SU-DHL-6 (cell line): ENCODE data around the gene RARA.

Experiments used
- H2AFZ ChIP-seq: fragments of 200-600 bp; sonication (generic); 2 replicates; pipeline ENCODE4 v1.6.1; 2014; ENCODE audit warnings: low read depth, mild to moderate bottlenecking, moderate library complexity, mixed read lengths, antibody characterized with exemption, low read length; ENCODE audit not compliant: severe bottlenecking
- H3F3A ChIP-seq: fragments of 200-600 bp; shearing (Covaris generic); 2 replicates; pipeline ENCODE4 v1.6.0; 2016; ENCODE audit warnings: antibody characterized with exemption, mild to moderate bottlenecking; ENCODE audit not compliant: insufficient read depth
- H3K27ac ChIP-seq: fragments of 200-600 bp; sonication (generic); 2 replicates; pipeline ENCODE4 v1.5.1; 2016; ENCODE audit warnings: low read depth, mild to moderate bottlenecking, low read length, moderate library complexity, mixed read lengths
- H3K27me3 ChIP-seq: fragments of 200-600 bp; sonication (generic), shearing (Covaris generic); 2 replicates; pipeline ENCODE4 v1.6.0; 2014; ENCODE audit warnings: mild to moderate bottlenecking, low read length
- H3K36me3 ChIP-seq: fragments of 200-600 bp; sonication (generic); 2 replicates; pipeline ENCODE4 v1.6.1; 2014; ENCODE audit warnings: mild to moderate bottlenecking, low read length, mixed read lengths
- H3K4me2 ChIP-seq: fragments of 300-600, 200-600 bp; shearing (Covaris generic), sonication (generic); 2 replicates; pipeline ENCODE4 v1.6.0; 2014; ENCODE audit warnings: low read length, low read depth, mild to moderate bottlenecking; ENCODE audit not compliant: poor library complexity, severe bottlenecking
- H3K4me3 ChIP-seq: fragments of 200-600 bp; sonication (generic); 2 replicates; pipeline ENCODE4 v1.5.1; 2014; ENCODE audit warnings: antibody characterized with exemption, low read length, mild to moderate bottlenecking, mixed read lengths; ENCODE audit not compliant: insufficient read depth, poor library complexity, severe bottlenecking
- H3K79me2 ChIP-seq: fragments of 200-600 bp; sonication (generic); 2 replicates; pipeline ENCODE4 v1.6.1; 2014; ENCODE audit warnings: mild to moderate bottlenecking, low read length, moderate library complexity; ENCODE audit not compliant: insufficient read depth
- H3K9ac ChIP-seq: fragments of 200-600 bp; sonication (generic); 2 replicates; pipeline ENCODE4 v1.7.0; 2014; ENCODE audit warnings: mild to moderate bottlenecking, low read length
- H3K9me2 ChIP-seq: fragments of 200-600 bp; sonication (generic); replicated peaks from 2 replicates; pipeline ENCODE4 v1.6.1; 2014; ENCODE audit warnings: low read length; ENCODE audit not compliant: insufficient read depth
- H3K9me3 ChIP-seq: fragments of 200-600 bp; sonication (generic); 2 replicates; pipeline ENCODE4 v1.6.1; 2014; ENCODE audit warnings: low read length, mixed read lengths; ENCODE audit not compliant: insufficient read depth
- H4K20me1 ChIP-seq: fragments of 200-600 bp; sonication (generic); 2 replicates; pipeline ENCODE4 v1.6.1; 2014; ENCODE audit warnings: low read depth, mild to moderate bottlenecking, antibody characterized with exemption, low read length, moderate library complexity, mixed read lengths
- CTCF ChIP-seq: fragments of 200-600 bp; sonication (generic); IDR thresholded peaks from one replicate; pipeline ENCODE4 v1.5.1; 2017; ENCODE audit warnings: antibody characterized with exemption, mild to moderate bottlenecking, low read length, moderate library complexity; ENCODE audit not compliant: insufficient read depth, poor library complexity, severe bottlenecking
- EZH2phosphoT487 ChIP-seq: fragments of 200-600 bp; sonication (generic), shearing (Covaris generic); conservative IDR thresholded peaks from 2 replicates; pipeline ENCODE4 v1.6.1; 2018; ENCODE audit warnings: mild to moderate bottlenecking, antibody characterized with exemption, low read length, moderate library complexity, mixed read lengths

The RARA gene

GRCh38 chr17:40325156-40326013 lies 16.4 kb downstream of the RARA start:
- H3K27me3 ChIP-seq: no peaks in the 10 kb centered on the region
- peaks cover 50% of the 10 kb centered on the region for H3K79me2 ChIP-seq
- H3K9me2 ChIP-seq: no peaks in the 10 kb centered on the region
- no peak overlapping the region for H3K4me3 ChIP-seq
- H3K9ac ChIP-seq: no peak overlapping the region
- peak overlapping the region; percentile 61 for H3K27ac ChIP-seq
- no peaks in the 10 kb centered on the region for H3K36me3 ChIP-seq
- H3F3A ChIP-seq: peaks cover 29% of the 10 kb centered on the region
- no peak overlapping the region for H2AFZ ChIP-seq
- TF ChIP-seq CTCF: no peak
- TF ChIP-seq EZH2phosphoT487: no peak
- H4K20me1 ChIP-seq: no peaks in the 10 kb centered on the region
- H3K9me3 ChIP-seq: no peaks in the 10 kb centered on the region
- peak overlapping the region; percentile 38 for H3K4me2 ChIP-seq

GRCh38 chr17:40326014-40326831 lies 17.2 kb downstream of the RARA start:
- no peak for TF ChIP-seq EZH2phosphoT487
- no peak for TF ChIP-seq CTCF
- H3K27me3 ChIP-seq: no peaks in the 10 kb centered on the region
- H3K9ac ChIP-seq: no peak overlapping the region
- H3K79me2 ChIP-seq: peaks cover 41% of the 10 kb centered on the region
- H2AFZ ChIP-seq: no peak overlapping the region
- H3K9me3 ChIP-seq: no peaks in the 10 kb centered on the region
- H3K9me2 ChIP-seq: no peaks in the 10 kb centered on the region
- no peak overlapping the region for H3K4me3 ChIP-seq
- no peaks in the 10 kb centered on the region for H4K20me1 ChIP-seq
- peaks cover 24% of the 10 kb centered on the region for H3F3A ChIP-seq
- H3K4me2 ChIP-seq: peak overlapping the region; percentile 38
- H3K36me3 ChIP-seq: no peaks in the 10 kb centered on the region
- H3K27ac ChIP-seq: peak overlapping the region; percentile 61

- Histone ChIP-seq H4K20me1 (no peaks in the 10 kb centered on the region), H3K9ac (no peak overlapping the region), H3K79me2 (peaks cover 37% of the 10 kb centered on the region), H3K4me2 (peak overlapping the region; percentile 38), H3K27ac (no peak overlapping the region), H2AFZ (no peak overlapping the region), H3F3A (peaks cover 24% of the 10 kb centered on the region), H3K36me3 (no peaks in the 10 kb centered on the region), H3K4me3 (no peak overlapping the region), H3K9me3 (no peaks in the 10 kb centered on the region), H3K9me2 (no peaks in the 10 kb centered on the region), H3K27me3 (no peaks in the 10 kb centered on the region)
- no peak for TF ChIP-seq EZH2phosphoT487
- no peak for TF ChIP-seq CTCF
Observed at GRCh38 chr17:40326832-40327199, 17.8 kb downstream of the RARA start.
